IMR-90 (cell line): ENCODE data around the gene ADSS1. TPM values are rescaled to one million over a fixed set of nuclear protein-coding genes. Genes with fewer than 3 reads are reported as not detected.

Experiments used
- ATAC-seq: fragments of 200-7000 bp; cut with Tn5 transposase; 2 replicates; pipeline ENCODE4 v1.9.1; 2020; ENCODE audit warnings: low read depth, mild to moderate bottlenecking, moderate library complexity
- BruUV-seq: library from RNA; stranded (reverse); fragments of 400-500 nt; replicated peaks from 2 replicates; lab custom pipeline; 2021; lab: Mats Ljungman, UMichigan
- CTCF ChIA-PET: fragments of 300-600 bp; formaldehyde crosslinking; extraction: SDS; loops from one replicate; lab custom pipeline; 2021; ENCODE audit warnings: antibody characterized with exemption; lab: Yijun Ruan, JAX
- POLR2A ChIA-PET: fragments of 300-600 bp; sonication (Branson Sonifier 250); formaldehyde crosslinking; loops from one replicate; lab custom pipeline; 2022; ENCODE audit warnings: antibody characterized with exemption; ENCODE audit not compliant: unreplicated experiment; lab: Charles Lee
- DNase-seq: peaks from one replicate; pipeline ENCODE4 v3.0.0; 2013
- H2AFZ ChIP-seq: replicated peaks from 2 replicates; pipeline ENCODE3; 2013; ENCODE audit warnings: low read length, mild to moderate bottlenecking; ENCODE audit not compliant: poor library complexity
- H2AK5ac ChIP-seq: 2 replicates; pipeline ENCODE4 v1.6.1; 2013; ENCODE audit warnings: low read depth, low read length, inconsistent platforms
- H2AK9ac ChIP-seq: replicated peaks from 2 replicates; pipeline ENCODE3; 2013; ENCODE audit warnings: mild to moderate bottlenecking, low read depth, low read length, moderate library complexity; ENCODE audit not compliant: poor library complexity
- H2BK120ac ChIP-seq: 2 replicates; pipeline ENCODE4 v1.6.1; 2013; ENCODE audit warnings: low read depth, low read length, inconsistent platforms
- H2BK15ac ChIP-seq: 3 replicates; pipeline ENCODE4 v1.6.1; 2013; ENCODE audit warnings: low read depth, low read length, inconsistent platforms
- H2BK20ac ChIP-seq: 2 replicates; pipeline ENCODE4 v1.6.1; 2013; ENCODE audit warnings: low read depth, mild to moderate bottlenecking, inconsistent platforms, low read length, moderate library complexity
- H2BK5ac ChIP-seq: 2 replicates; pipeline ENCODE4 v1.6.1; 2013; ENCODE audit warnings: mild to moderate bottlenecking, low read depth, low read length, inconsistent platforms; ENCODE audit not compliant: poor library complexity, severe bottlenecking
- H3K14ac ChIP-seq: replicated peaks from 2 replicates; pipeline ENCODE4 v1.6.1; 2013; ENCODE audit warnings: low read depth, low read length, inconsistent platforms
- H3K18ac ChIP-seq: 2 replicates; pipeline ENCODE4 v1.6.1; 2013; ENCODE audit warnings: low read depth, low read length, control low read depth
- H3K23ac ChIP-seq: 2 replicates; pipeline ENCODE4 v1.6.1; 2013; ENCODE audit warnings: low read depth, low read length, inconsistent platforms
- H3K27ac ChIP-seq: 2 replicates; pipeline ENCODE4 v1.5.1; 2013; ENCODE audit warnings: mild to moderate bottlenecking, control low read depth, low read length; ENCODE audit not compliant: insufficient read depth
- H3K27me3 ChIP-seq: 2 replicates; pipeline ENCODE4 v1.6.1; 2013; ENCODE audit warnings: low read length; ENCODE audit not compliant: control insufficient read depth, insufficient read depth
- H3K36me3 ChIP-seq: 2 replicates; pipeline ENCODE4 v1.6.1; 2013; ENCODE audit warnings: low read length, mixed read lengths; ENCODE audit not compliant: control insufficient read depth, insufficient read depth
- H3K4ac ChIP-seq: 2 replicates; pipeline ENCODE4 v1.6.1; 2013; ENCODE audit warnings: low read depth, low read length, inconsistent platforms
- H3K4me1 ChIP-seq: 2 replicates; pipeline ENCODE4 v1.6.1; 2013; ENCODE audit warnings: low read length, mixed read lengths; ENCODE audit not compliant: control insufficient read depth, insufficient read depth
- H3K4me2 ChIP-seq: 2 replicates; pipeline ENCODE4 v1.6.1; 2013; ENCODE audit warnings: low read depth, mild to moderate bottlenecking, control low read depth, low read length, moderate library complexity
- H3K4me3 ChIP-seq: 2 replicates; pipeline ENCODE4 v1.5.1; 2013; ENCODE audit warnings: low read depth, mild to moderate bottlenecking, control low read depth, low read length, moderate library complexity; ENCODE audit not compliant: insufficient read depth
- H3K56ac ChIP-seq: 2 replicates; pipeline ENCODE4 v1.6.1; 2013; ENCODE audit warnings: low read length, inconsistent platforms; ENCODE audit not compliant: insufficient read depth; ENCODE audit errors: extremely low read depth
- H3K79me1 ChIP-seq, 2 experiments: 2 replicates each; pipeline ENCODE4 v1.6.1; 2013; ENCODE audit warnings: low read length in 2 of 2, inconsistent platforms in 1 of 2, low read depth in 1 of 2
- H3K9ac ChIP-seq: 2 replicates; pipeline ENCODE4 v1.6.1; 2013; ENCODE audit warnings: low read depth, low read length, control low read depth
- H3K9me1 ChIP-seq: 2 replicates; pipeline ENCODE4 v1.6.1; 2013; ENCODE audit warnings: low read length, inconsistent platforms; ENCODE audit not compliant: insufficient read depth
- H3K9me3 ChIP-seq: 2 replicates; pipeline ENCODE4 v1.6.1; 2013; ENCODE audit warnings: low read length; ENCODE audit not compliant: control insufficient read depth, insufficient read depth
- H4K20me1 ChIP-seq: 2 replicates; pipeline ENCODE4 v1.6.1; 2013; ENCODE audit warnings: low read length, inconsistent platforms; ENCODE audit not compliant: insufficient read depth
- H4K5ac ChIP-seq: 2 replicates; pipeline ENCODE4 v1.6.1; 2013; ENCODE audit warnings: mild to moderate bottlenecking, low read depth, low read length, control low read depth
- H4K8ac ChIP-seq, 2 experiments: 2 replicates each; pipeline ENCODE4 v1.6.1; 2013; ENCODE audit warnings: low read depth in 2 of 2, low read length in 2 of 2, control low read depth in 1 of 2, inconsistent platforms in 1 of 2
- H4K91ac ChIP-seq: 2 replicates; pipeline ENCODE4 v1.6.1; 2013; ENCODE audit warnings: low read depth, low read length, inconsistent platforms; ENCODE audit not compliant: insufficient read depth
- FOS ChIP-seq: fragments of 150-350 bp; IDR thresholded peaks from 2 replicates; pipeline ENCODE4 v1.6.1; 2016; ENCODE audit warnings: low read depth, low read length
- RCOR1 ChIP-seq: IDR thresholded peaks from 2 replicates; pipeline ENCODE4 v1.6.1; 2012; ENCODE audit warnings: mild to moderate bottlenecking, low read length, improper control_type of control experiment; ENCODE audit not compliant: insufficient replicate concordance
- WGBS, 2 experiments: methylation state at CpG; one replicate each; pipeline versions ENCODE4 v1.1.5 to v1.1.7; 2013; ENCODE audit warnings: missing lambda C conversion rate in 2 of 2; ENCODE audit not compliant: insufficient read length in 1 of 2; ENCODE audit errors: extremely low coverage in 2 of 2; 5-methylcytosine and 5-hydroxymethylcytosine counted together
- dilution Hi-C: fragments of 300-500 bp; cut with HindIII; formaldehyde crosslinking; loops from one replicate; pipeline ENCODE4 v1.14.3; 2018; ENCODE audit warnings: low sequenced_read_pairs; ENCODE audit not compliant: unreplicated experiment
- in situ Hi-C: fragments of 300-500 bp; cut with MboI; formaldehyde crosslinking; loops from 3 replicates; pipeline ENCODE4 v1.14.3; 2019; ENCODE audit warnings: low sequenced_read_pairs, inconsistent platforms, mixed read lengths
- intact Hi-C: fragments of 100-400 bp; cut with micrococcal nuclease; formaldehyde crosslinking; loops from 2 replicates; pipeline ENCODE4 v1.10.0; 2022
- polyA plus RNA-seq, 3 experiments: library from polyadenylated mRNA; depleted of rRNA; stranded (reverse); fragments of >200 nt; gene quantifications; 2 replicates each; pipeline ENCODE4 v1.2.3, GENCODE V29; 2012; ENCODE audit warnings: low replicate concordance in 1 of 3
- total RNA-seq: library from RNA; depleted of rRNA; stranded (reverse); fragments of >200 nt; gene quantifications from 2 replicates; pipeline ENCODE4 v1.2.3, GENCODE V29; 2012
- TF ChIP-seq, protein P1 (sequence below): fragments of 150-350 bp; IDR thresholded peaks from 2 replicates; pipeline ENCODE4 v1.6.1; 2016; ENCODE audit warnings: low read depth, mild to moderate bottlenecking, low read length, moderate library complexity, borderline replicate concordance

Gene ADSS1
- total and polyA plus RNA-seq, 2 of the 4 experiments (the other 2 are of a cell fraction): 1.8 to 5.2 TPM

DNA sequence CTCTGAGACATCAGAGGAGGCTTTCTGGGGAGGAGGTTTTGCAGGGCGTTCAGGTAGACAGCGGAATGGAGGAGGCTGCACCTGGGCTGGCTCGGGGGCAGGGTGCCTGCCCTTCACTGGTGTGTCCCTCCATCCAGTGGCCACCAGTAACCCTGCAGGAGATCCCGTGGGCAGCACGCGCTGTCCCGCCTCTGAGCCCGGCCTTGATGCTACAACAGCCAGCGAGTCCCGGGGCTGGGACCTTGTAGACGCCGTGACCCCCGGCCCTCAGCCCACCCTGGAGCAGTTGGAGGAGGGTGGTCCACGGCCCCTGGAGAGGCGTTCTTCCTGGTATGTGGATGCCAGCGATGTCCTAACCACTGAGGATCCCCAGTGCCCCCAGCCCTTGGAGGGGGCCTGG is 10.0 kb upstream of the ADSS1 start:
- no peak overlapping the region for H2AFZ ChIP-seq
- intact Hi-C loops (no loop called here), in situ Hi-C loops (no loop called here), dilution Hi-C loops (no loop called here)
- H2BK20ac ChIP-seq: no peak overlapping the region
- no peak overlapping the region for H3K56ac ChIP-seq
- H2AK5ac ChIP-seq: no peak overlapping the region
- no peak overlapping the region for H4K91ac ChIP-seq
- H3K4me1 ChIP-seq: no peaks in the 10 kb centered on the region
- no peak for DNase-seq
- WGBS, 2 experiments: 100% methylated on average over 1 of the region's 16 CpGs; no CpG with 5 or more reads in 1 of the 2 experiments
- ChIA-PET POLR2A (no interaction called here), CTCF (no interaction called here)
- no peak overlapping the region for H2BK120ac ChIP-seq
- no peak overlapping the region for H3K4me2 ChIP-seq
- H3K23ac ChIP-seq: no peak overlapping the region
- peaks cover under 1% of the 10 kb centered on the region; the same call in 1 of the 2 replicates for H4K20me1 ChIP-seq
- H2AK9ac ChIP-seq: no peak overlapping the region
- no peak overlapping the region for H3K27ac ChIP-seq
- no peak overlapping the region for H2BK15ac ChIP-seq
- H3K9me1 ChIP-seq: no peaks in the 10 kb centered on the region
- H3K9ac ChIP-seq: no peak overlapping the region
- no peak overlapping the region for H3K18ac ChIP-seq
- H3K4ac ChIP-seq: no peak overlapping the region
- H3K4me3 ChIP-seq: no peak overlapping the region
- peaks cover 69% of the 10 kb centered on the region for H3K36me3 ChIP-seq
- H4K5ac ChIP-seq: no peak overlapping the region
- H3K9me3 ChIP-seq: no peaks in the 10 kb centered on the region
- no peak overlapping the region for H4K8ac ChIP-seq
- H3K14ac ChIP-seq: no peak overlapping the region
- TF ChIP-seq FOS (no peak), RCOR1 (no peak)
- TF ChIP-seq, protein P1, sequence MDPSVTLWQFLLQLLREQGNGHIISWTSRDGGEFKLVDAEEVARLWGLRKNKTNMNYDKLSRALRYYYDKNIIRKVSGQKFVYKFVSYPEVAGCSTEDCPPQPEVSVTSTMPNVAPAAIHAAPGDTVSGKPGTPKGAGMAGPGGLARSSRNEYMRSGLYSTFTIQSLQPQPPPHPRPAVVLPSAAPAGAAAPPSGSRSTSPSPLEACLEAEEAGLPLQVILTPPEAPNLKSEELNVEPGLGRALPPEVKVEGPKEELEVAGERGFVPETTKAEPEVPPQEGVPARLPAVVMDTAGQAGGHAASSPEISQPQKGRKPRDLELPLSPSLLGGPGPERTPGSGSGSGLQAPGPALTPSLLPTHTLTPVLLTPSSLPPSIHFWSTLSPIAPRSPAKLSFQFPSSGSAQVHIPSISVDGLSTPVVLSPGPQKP: no peak
- H3K27me3 ChIP-seq: no peaks in the 10 kb centered on the region
- no peak overlapping the region for H2BK5ac ChIP-seq
- BruUV-seq: no TSS peak
- H3K79me1 ChIP-seq: peaks cover 4 to 5% of the 10 kb centered on the region in 2 experiments; a peak in 2 of 4 replicates
- no peak for ATAC-seq
